Natural killer cell treated with Interleukin-12 subunit alpha and Interleukin-12 subunit beta and Interleukin-15 and Interleukin-18, amount 100 ng/mL, for 72 hours (primary cell): ENCODE measurements around the gene OXSR1. TPM values are rescaled to one million over a fixed set of nuclear protein-coding genes. Genes with fewer than 3 reads are reported as not detected.
"Not testable (repeated sequence)": the region's sequence is repeated elsewhere in the genome, so short reads cannot be mapped to it uniquely, and the experiment has no call there.

Experiments used
- ATAC-seq, 2 donors: fragments of 150-1000 bp; cut with Tn5 transposase in 1 of 2; sonication (Bioruptor Pico), chemical (Tn5 transposase) in 1 of 2; 2 replicates each; pipeline ENCODE4 v1.10.0; 2021
- DNase-seq: peaks from one replicate; pipeline ENCODE4 v3.0.0; 2022; ENCODE audit warnings: low spot score
- H3K27ac Mint-ChIP-seq, 2 donors: 1 replicate in 1 of 2; 2 replicates in 1 of 2; pipeline ENCODE4 v1.8.0; 2022; ENCODE audit warnings: mixed read lengths in 2 of 2, mild to moderate bottlenecking in 1 of 2, moderate library complexity in 1 of 2
- H3K27me3 Mint-ChIP-seq, 2 donors: 1 replicate in 1 of 2; 2 replicates in 1 of 2; pipeline ENCODE4 v1.8.0; 2022; ENCODE audit warnings: mixed read lengths in 2 of 2
- H3K36me3 Mint-ChIP-seq: one replicate; pipeline ENCODE4 v1.8.0; 2022; ENCODE audit warnings: mixed read lengths
- H3K4me1 Mint-ChIP-seq, 2 donors: 1 replicate in 1 of 2; 2 replicates in 1 of 2; pipeline ENCODE4 v1.8.0; 2022; ENCODE audit warnings: low read depth in 2 of 2, mixed read lengths in 2 of 2, mild to moderate bottlenecking in 1 of 2
- H3K4me3 Mint-ChIP-seq: one replicate; pipeline ENCODE4 v1.8.0; 2022; ENCODE audit warnings: mixed read lengths
- H3K9me3 Mint-ChIP-seq: 2 replicates; pipeline ENCODE4 v1.8.0; 2022; ENCODE audit warnings: mixed read lengths
- total RNA-seq, 2 donors: library from RNA; stranded (reverse); gene quantifications; one replicate each; pipeline ENCODE4 v1.2.3, GENCODE V29; 2022

The OXSR1 gene
- total RNA-seq, 2 donors from 2014 or later, result 59.9 to 66.8 TPM

- Mint-ChIP-seq H3K27ac (no peak overlapping the region), H3K36me3 (no peaks in the 10 kb centered on the region), H3K4me1 (peaks cover 19 to 23% of the 10 kb centered on the region in 2 donors), H3K27me3 (no peaks in the 10 kb centered on the region), H3K4me3 (no peak overlapping the region), H3K9me3 (no peaks in the 10 kb centered on the region)
- no peak for ATAC-seq
- DNase-seq, result no peak
These were observed 8.2 kb upstream of the OXSR1 start for GRCh38 chr3:38157117-38157516.

GRCh38 chr3:38157595-38157994 lies 7.7 kb upstream of the OXSR1 start:
- Mint-ChIP-seq H3K27ac (no peak overlapping the region), H3K27me3 (no peaks in the 10 kb centered on the region), H3K9me3 (no peaks in the 10 kb centered on the region), H3K4me1 (peaks cover 19 to 21% of the 10 kb centered on the region in 2 donors), H3K4me3 (no peak overlapping the region), H3K36me3 (no peaks in the 10 kb centered on the region)
- DNase-seq (no peak), ATAC-seq (no peak)

DNA sequence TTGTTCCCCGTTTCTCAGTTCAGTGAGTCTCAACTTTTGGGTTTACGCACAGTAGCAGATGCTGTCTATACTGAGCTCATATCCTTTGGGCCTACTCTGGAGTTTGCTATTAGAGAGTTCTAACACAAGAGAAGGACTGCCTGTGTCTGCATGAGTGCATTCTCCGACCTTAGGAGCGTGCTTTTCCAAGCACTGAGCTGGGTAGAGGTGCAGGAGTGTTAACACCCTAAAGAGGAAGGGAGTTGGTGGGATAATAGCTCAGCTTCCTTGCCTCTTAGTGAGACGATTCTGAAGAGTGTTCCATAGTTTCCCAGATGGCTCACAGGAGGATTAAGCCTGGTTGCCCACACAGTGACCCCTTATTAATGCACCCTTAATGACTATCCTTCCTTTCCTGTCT lies 6.9 kb upstream of the OXSR1 start:
- H3K36me3 Mint-ChIP-seq, result no peaks in the 10 kb centered on the region
- H3K4me3 Mint-ChIP-seq, result no peak overlapping the region
- no peak for DNase-seq
- ATAC-seq, result peak in 1 of 2 donors; percentile 20
- peaks cover 12% of the 10 kb centered on the region in 2 donors for H3K4me1 Mint-ChIP-seq
- no peak overlapping the region for H3K27ac Mint-ChIP-seq
- no peaks in the 10 kb centered on the region for H3K9me3 Mint-ChIP-seq
- no peaks in the 10 kb centered on the region for H3K27me3 Mint-ChIP-seq

DNA sequence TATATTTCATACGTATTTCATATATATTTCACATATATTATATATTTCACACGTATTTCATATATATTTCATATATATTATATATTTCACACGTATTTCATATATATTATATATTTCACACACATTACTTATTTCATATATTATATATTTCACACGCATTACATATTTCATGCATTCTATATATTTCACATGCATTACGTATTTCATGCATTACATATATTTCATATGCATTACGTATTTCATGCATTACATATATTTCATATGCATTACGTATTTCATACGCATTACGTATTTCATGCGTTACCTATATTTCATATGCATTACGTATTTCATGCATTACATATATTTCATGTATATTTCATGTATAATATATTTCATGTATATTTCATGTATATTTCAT lies 4.6 kb upstream of the OXSR1 start:
- not testable (repeated sequence) for H3K4me3 Mint-ChIP-seq, H3K4me1 Mint-ChIP-seq, ATAC-seq, H3K36me3 Mint-ChIP-seq, DNase-seq, H3K9me3 Mint-ChIP-seq, H3K27ac Mint-ChIP-seq, H3K27me3 Mint-ChIP-seq

DNA sequence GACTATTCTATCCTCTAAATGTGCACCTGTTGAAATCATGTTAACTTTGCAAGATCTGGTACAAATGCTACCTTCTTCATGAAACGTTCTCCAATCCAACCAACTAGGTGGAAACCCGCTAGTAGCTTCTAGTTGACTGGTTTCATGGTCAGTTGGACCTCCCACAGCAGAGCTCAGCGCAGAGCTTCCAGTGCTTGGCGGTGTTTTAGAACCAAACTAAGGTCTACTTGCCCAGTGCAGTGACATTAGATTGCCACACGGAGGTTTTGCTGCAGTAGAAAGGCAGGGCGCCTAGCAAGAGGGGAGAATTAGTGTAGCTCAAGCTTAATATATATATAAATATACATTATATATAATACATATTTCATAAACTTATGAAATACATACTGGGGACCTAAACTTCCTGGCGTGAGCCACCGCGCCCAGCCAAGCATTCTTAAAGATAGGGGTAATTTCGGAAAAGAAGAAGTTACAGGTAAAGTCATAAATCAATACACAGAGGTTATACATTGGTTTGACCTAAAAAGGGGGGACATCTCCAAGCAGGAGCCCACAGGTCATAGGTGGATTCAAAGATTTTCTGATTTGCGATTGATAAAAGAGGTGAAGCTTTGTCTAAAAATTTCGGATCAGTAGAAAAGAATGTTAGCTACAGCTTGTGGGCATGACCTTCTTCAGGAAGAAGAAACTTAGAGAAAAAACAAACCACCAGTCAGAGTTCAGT lies 2.1 kb upstream of the OXSR1 start:
- no peak for DNase-seq

DNA sequence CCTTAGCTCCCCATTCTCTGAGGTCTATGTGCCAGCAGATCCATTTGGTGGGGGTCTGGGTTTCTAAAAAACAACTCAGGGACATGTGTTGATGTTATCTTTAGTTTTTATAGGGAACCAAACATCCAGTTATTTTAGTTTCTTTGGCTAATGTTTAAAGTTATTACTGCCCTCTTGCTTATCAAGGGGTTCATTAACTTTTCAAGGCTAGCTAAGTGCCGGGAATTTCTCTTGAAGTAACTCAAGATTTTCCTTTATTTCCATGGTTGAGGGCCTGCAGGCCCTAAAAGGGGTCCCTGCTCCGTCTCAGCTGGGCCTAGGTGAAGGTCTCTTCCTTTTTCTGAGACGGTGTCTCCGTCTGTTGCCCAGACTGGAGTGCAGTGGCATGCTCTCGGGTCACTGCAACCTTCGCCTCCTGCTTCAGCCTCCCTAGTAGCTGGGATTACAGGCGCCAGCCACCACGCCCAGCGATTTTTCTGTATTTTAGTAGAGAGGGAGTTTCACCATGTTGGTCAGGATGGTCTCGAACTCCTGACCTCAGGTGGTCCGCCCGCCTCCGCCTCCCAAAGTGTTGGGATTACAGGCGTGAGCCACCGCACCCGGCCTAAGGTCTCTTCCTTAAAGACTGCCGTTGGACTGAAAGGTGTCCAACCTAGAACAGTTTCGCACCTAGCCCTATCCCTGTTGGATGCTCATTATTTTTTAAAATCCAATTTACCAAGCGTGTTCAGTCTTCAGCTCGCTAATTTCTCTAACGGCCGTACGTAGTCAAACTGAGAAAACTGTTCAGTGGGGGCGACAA lies 1.3 kb upstream of the OXSR1 start:
- DNase-seq, result no peak
- H3K4me1 Mint-ChIP-seq, result peaks cover 32 to 40% of the 10 kb centered on the region in 2 donors
- no peaks in the 10 kb centered on the region for H3K27me3 Mint-ChIP-seq
- H3K9me3 Mint-ChIP-seq, result no peaks in the 10 kb centered on the region
- H3K4me3 Mint-ChIP-seq, result peak overlapping the region; percentile 95
- ATAC-seq, result no peak
- peak overlapping the region; percentile 94 to 97 for H3K27ac Mint-ChIP-seq
- no peaks in the 10 kb centered on the region for H3K36me3 Mint-ChIP-seq

More for the DNA sequence above, 2.1 kb upstream of the OXSR1 start:
- peaks cover 25 to 32% of the 10 kb centered on the region in 2 donors for H3K4me1 Mint-ChIP-seq
- no peak for ATAC-seq
- H3K4me3 Mint-ChIP-seq, result no peak overlapping the region
- H3K27ac Mint-ChIP-seq, result no peak overlapping the region
- H3K9me3 Mint-ChIP-seq, result no peaks in the 10 kb centered on the region
- no peaks in the 10 kb centered on the region for H3K27me3 Mint-ChIP-seq
- H3K36me3 Mint-ChIP-seq, result no peaks in the 10 kb centered on the region

DNA sequence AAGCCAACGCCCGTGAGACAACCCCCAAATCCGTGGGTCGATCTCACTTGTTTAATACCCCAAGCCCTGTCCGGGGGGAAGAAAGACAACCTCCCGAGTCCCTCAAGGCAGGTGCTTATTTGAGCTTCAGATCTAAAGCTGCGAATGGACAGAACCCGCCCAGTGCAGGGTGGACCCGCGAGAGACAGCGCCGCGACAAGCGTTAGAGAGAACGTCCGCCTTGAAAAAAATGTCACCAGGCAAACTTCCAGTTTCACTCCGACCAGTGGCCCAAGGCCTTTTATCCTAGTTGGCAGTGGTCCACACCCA lies 740 bp upstream of the OXSR1 start:
- no peaks in the 10 kb centered on the region for H3K9me3 Mint-ChIP-seq
- DNase-seq (no peak), ATAC-seq (no peak)
- no peaks in the 10 kb centered on the region for H3K27me3 Mint-ChIP-seq
- no peaks in the 10 kb centered on the region for H3K36me3 Mint-ChIP-seq
- peaks cover 38 to 44% of the 10 kb centered on the region in 2 donors for H3K4me1 Mint-ChIP-seq
- H3K4me3 Mint-ChIP-seq, result peak overlapping the region; percentile 95
- peak overlapping the region; percentile 94 to 97 for H3K27ac Mint-ChIP-seq

DNA sequence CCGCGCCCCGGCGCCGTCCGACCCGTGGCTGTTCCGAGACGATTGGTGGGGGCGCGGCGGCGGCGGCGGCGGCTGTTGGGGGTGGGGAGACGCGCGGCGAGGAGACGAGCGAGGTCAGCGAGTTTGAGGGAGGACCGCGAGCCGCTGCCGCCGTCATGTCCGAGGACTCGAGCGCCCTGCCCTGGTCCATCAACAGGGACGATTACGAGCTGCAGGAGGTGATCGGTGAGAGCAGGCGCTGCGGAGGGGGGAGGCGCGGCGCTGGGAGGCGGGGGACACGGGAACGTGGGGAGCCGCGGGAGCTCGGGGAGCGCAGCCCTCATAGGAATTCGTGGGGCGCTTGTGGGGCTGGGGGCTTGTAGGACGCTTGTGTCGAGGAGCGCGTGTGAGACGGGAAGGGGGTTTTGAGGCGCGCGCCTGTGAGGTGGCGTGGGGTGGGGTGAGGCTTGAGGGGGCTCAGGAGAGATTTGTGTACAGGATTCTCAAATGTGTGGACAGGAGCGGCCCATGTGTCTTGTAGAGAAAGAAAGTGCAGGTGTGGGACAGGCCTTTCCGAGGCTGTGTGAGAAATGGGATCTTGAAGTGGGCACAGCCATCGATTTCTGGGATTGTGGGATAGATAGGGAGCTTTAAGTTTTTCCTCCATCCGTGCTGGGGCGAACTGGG lies 518 bp downstream of the OXSR1 start:
- H3K4me1 Mint-ChIP-seq, result peaks cover 45 to 51% of the 10 kb centered on the region in 2 donors
- peak overlapping the region; percentile 95 for H3K4me3 Mint-ChIP-seq
- peak overlapping the region; percentile 94 to 97 for H3K27ac Mint-ChIP-seq
- no peaks in the 10 kb centered on the region for H3K27me3 Mint-ChIP-seq
- no peaks in the 10 kb centered on the region for H3K9me3 Mint-ChIP-seq
- H3K36me3 Mint-ChIP-seq, result no peaks in the 10 kb centered on the region
- ATAC-seq, result no peak
- no peak for DNase-seq

- Mint-ChIP-seq H3K27ac (peak overlapping the region; percentile 66 to 94), H3K4me3 (peak overlapping the region; percentile 95), H3K9me3 (no peaks in the 10 kb centered on the region), H3K36me3 (no peaks in the 10 kb centered on the region), H3K27me3 (no peaks in the 10 kb centered on the region), H3K4me1 (peaks cover 54 to 66% of the 10 kb centered on the region in 2 donors)
- ATAC-seq, result no peak
- no peak for DNase-seq
These were observed 2.3 kb downstream of the OXSR1 start for GRCh38 chr3:38167591-38167990.

- peak overlapping the region; percentile 95 for H3K4me3 Mint-ChIP-seq
- H3K36me3 Mint-ChIP-seq, result no peaks in the 10 kb centered on the region
- H3K9me3 Mint-ChIP-seq, result no peaks in the 10 kb centered on the region
- DNase-seq (no peak), ATAC-seq (no peak)
- H3K27ac Mint-ChIP-seq, result peak overlapping the region; percentile 66 to 94
- H3K4me1 Mint-ChIP-seq, result peaks cover 55 to 72% of the 10 kb centered on the region in 2 donors
- H3K27me3 Mint-ChIP-seq, result no peaks in the 10 kb centered on the region
These were observed 3.1 kb downstream of the OXSR1 start for GRCh38 chr3:38168151-38169026.

- Mint-ChIP-seq H3K36me3 (no peaks in the 10 kb centered on the region), H3K27ac (peak overlapping the region; percentile 66 to 94), H3K4me3 (peak overlapping the region; percentile 95), H3K9me3 (no peaks in the 10 kb centered on the region), H3K4me1 (peaks cover 61 to 78% of the 10 kb centered on the region in 2 donors), H3K27me3 (no peaks in the 10 kb centered on the region)
- ATAC-seq, result no peak
- no peak for DNase-seq
These were observed 3.6 kb downstream of the OXSR1 start for GRCh38 chr3:38169027-38169317.

DNA sequence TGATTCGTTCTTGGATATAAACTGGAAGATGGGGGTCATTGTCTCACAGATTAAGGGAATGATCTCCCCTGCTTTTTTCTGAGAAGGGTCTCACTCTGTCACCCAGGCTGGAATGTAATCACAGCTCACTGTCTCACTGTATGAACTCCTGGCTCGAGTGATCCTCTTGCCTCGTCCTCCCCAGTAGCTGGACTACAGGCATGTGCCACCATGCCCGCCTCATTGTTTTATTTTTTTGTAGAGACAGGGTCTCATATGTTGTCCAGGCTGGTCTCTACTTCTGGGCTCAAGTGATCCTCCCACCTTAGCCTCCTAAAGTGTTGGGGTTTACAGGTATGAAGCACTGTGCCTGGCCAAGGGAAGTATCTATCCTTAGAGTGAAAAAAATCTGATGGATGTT lies 5.4 kb downstream of the OXSR1 start:
- H3K4me3 Mint-ChIP-seq, result no peak overlapping the region
- no peaks in the 10 kb centered on the region for H3K27me3 Mint-ChIP-seq
- ATAC-seq (no peak), DNase-seq (no peak)
- H3K4me1 Mint-ChIP-seq, result peaks cover 62 to 84% of the 10 kb centered on the region in 2 donors
- peak overlapping the region; percentile 48 to 55 for H3K27ac Mint-ChIP-seq
- H3K36me3 Mint-ChIP-seq, result no peaks in the 10 kb centered on the region
- no peaks in the 10 kb centered on the region for H3K9me3 Mint-ChIP-seq

- Mint-ChIP-seq H3K27ac (peak overlapping the region; percentile 36 to 48), H3K9me3 (no peaks in the 10 kb centered on the region), H3K4me3 (peak overlapping the region; percentile 40), H3K27me3 (no peaks in the 10 kb centered on the region), H3K36me3 (no peaks in the 10 kb centered on the region), H3K4me1 (peaks cover 57 to 77% of the 10 kb centered on the region in 2 donors)
- peak in 1 of 2 donors; percentile 39 for ATAC-seq
- no peak for DNase-seq
These were observed 6.3 kb downstream of the OXSR1 start for GRCh38 chr3:38171622-38172021.
